NCI-H2227 (cell line): ENCODE results near the gene PKNOX2.

Experiments used
- DNase-seq: peaks from one replicate; lab custom pipeline; 2025; ENCODE audit not compliant: unreplicated experiment; lab: John Stamatoyannopoulos, UW

Gene PKNOX2

DNA sequence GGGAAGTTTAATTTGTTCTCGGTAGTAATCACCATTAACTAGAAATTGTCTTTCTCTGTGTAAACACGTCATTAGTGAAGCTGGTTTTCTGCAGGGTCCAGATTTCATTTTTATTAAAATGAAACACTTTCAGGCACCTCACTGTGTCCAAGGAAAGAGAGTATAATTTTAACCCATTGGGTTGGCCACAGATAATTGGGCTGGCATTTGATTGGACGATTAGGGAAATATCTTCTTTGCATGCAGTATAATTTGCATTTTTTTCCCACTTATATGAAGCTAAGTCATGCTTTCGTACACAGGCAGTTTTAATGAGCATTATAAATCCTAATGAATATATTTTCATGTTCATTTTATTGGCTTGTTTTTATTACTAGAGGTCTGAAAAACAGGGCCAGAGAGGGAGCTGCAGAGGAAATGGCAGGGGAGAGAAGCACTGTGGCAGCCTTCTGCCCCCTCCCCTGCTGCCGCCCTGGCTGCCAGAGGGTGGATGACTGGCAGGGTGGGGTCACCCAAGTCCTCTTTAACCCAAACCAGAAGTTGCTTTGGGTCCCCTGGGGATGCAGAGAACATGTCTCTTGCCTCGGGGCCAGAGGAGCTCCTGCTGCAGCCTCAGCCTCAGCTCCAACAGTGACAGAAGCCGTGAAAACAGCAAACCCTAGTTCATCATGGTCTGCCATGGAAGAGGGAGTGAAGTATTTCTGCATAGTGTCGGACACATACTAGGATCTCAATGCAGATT is 93.9 kb downstream of the PKNOX2 start:
- DNase-seq: no peak

DNA sequence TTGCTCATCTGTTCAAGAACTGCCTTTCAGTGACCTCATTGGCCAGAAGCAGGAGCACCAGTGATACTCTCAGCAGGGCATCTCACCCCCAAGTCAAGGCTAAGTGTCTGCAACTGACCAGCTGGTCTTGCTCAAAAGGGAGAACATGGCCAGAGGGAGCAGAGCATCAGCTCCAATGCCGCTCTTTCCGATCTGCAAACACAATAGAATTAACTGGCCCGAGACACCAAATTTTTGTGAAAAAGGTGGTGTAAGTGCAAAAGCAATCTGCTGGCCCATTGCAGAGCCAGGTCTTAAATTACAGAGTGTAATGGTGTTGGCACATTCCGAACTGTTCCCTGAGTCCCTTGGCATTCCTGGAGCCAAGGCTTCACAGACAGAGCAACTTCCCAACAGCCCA is 97.0 kb downstream of the PKNOX2 start:
- no peak for DNase-seq

DNA sequence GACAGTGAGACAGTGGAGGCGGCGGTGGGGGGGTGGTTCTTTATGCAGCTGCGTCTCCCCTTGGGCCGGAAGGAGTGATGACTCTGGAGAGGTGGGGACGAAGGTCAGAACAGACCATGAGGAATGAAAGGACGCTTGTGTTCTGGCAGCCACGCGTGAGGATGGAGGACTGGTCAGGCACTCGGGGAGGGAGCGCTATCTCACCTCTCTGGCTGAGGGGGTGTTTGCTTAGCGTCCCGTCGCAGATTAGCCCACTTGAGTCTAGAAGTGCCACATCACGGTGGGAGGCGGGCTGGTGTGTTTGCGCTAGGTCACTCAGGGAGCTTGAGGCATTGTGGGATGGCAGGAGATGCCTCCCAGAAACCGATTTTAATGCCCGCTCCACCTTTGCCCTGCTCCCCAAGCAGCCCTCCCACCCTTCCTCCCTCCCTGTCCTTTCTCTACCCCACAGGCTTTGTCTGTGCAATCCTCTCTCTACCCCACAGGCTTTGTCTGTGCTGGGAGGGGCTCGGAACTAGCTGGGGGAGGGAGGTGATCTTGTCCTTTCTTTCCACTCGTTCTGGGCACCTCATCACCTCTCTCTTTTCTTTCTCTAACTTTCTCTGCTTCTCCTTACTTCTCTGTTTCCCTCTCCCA is 97.8 kb downstream of the PKNOX2 start:
- DNase-seq: peak; percentile 19

DNA sequence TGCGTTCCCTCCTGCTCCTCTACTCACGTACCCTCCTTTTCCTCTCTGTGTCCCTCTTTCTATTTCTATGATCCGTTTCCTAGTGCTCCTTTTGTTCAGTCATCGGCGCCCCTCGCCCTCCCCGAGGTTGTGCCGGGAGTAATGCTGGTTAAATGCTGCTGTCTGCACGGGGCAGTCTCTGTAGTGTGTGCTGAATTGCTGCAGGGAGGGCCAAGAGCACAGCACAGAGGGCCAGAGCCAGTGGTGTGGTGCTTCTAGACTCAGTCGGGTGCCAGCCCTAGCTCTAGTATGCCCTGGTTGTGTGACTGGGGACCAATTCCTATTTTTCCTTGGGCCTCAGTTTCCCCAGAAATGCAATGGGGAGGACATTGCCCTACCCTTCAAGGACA is 98.3 kb downstream of the PKNOX2 start:
- DNase-seq: peak; percentile 28

DNA sequence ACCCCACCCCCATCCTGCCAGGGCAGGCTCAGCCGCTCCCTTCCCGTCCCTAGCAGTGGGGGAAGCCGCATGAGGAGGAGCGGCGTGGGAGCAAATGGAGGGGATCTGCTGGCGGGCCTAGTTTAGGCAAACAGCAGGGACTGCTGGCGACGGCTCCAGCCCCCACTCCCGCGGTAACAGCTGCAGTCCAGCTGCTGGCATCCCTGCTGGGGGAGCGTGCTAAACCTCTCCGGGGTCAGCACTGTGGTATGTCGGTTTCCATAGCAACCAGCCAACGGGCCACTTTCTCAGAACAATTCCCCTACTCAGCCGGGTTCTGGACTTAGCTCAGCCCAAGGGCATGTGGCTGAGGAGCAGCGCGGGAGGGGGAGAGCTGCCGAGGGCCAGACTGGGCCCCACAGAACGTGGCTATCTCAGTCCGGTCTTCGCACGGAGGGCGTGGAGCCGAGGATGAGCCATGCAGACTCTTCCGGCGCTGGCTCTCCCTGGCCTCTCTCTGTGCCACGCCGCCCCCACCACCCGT is 98.8 kb downstream of the PKNOX2 start:
- peak; percentile 87 for DNase-seq

DNA sequence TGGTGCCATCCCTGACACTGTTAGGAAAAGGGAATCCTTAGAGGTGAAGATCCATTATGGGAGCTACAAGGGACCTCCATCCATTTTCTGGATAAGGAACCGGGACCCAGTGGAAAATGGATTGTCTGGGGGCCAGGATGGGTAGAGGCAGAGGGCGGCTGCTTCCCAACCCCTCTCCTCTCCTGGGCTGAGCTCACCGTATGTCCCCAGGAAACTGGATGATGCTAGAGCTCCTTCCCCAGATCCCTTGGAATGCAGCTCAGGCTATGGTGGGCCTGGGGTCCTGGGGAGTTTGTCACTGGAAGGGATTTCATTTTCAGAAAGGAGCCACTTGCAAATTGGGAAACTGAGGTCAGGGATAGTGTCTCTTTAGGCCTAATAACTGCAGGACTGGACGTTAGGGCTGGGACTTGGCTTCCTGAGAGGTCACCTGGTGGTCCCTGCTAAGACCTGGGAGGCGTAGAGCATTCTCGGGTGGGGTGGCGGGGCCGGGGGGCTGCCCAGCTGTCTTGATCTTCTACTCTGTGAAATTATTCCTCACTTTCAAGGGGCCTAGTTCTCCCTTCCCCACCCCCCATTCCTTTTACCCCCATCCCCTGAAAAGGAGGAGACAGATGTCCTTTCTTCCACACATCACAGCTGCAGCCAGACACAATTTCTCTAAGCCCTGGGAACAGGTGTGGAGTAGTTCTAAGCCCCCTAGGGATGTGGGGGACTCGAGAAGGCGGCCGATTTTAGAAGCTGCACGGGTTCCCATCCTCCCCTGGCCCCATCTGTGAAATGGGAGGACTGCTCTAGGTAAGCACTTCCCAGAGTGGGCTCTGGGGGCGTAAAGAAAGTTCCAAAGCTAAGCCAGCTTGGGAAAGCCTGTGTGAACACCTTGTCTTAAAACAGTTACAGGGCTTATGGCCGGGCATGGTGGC is 99.8 kb downstream of the PKNOX2 start:
- no peak for DNase-seq

DNA sequence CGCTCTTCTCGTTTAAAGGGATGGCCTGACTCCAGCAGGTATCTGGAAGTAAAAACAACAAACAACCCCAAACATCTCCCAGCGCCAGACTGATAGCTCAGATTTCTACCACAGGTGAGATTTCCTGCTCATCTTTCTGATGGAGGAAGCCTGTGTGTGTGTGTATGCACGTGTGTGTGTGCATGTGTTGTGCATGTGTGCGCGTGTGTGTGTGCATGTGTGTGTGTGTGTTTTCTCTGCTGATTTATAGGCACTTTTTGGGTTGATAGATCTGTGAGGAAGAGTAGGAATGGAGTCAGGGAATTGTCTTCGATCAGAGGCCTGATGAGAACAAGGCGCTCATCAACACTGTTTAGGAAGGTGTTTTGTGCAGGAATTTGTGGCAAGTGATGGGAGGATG is 103.0 kb downstream of the PKNOX2 start:
- no peak for DNase-seq

DNA sequence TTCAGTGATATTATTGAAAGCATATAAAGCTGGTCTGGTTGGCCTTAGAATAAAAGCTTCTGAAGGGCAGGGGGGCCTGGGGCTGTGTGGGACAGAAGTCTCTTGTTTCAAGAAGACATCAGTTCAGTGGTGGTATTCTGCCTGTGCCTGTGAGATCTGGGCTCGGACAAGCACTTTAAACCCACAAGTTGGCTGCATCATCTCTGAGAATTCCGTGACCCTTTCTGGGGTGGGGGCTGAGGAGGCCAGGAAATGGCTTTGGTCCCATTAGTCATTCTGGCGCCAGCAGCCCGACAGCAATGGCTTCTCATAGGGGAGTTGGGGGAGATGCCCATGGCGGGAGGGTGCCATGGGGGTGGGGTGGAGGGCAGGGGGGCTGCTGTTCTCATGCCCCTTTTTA is 104.1 kb downstream of the PKNOX2 start:
- DNase-seq: no peak

DNA sequence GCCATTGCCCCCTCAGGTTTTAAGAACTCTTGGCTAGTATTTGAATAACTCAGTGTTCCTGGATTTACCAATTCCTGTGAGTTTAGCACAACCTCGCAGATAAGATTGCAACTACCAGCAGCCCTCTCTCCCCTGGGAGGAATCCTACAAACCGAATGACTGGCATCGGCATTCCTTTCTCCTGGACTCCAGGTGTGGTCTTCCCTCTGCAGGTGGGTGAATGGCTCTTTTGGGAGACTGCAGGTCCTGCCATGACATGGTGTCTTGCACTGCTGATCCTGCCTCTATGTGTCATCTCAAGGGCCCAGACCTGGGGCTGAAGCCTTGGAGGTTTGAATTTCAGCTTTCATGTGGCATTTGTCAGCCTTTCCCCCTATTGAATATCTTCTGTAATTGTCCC is 105.6 kb downstream of the PKNOX2 start:
- no peak for DNase-seq

DNA sequence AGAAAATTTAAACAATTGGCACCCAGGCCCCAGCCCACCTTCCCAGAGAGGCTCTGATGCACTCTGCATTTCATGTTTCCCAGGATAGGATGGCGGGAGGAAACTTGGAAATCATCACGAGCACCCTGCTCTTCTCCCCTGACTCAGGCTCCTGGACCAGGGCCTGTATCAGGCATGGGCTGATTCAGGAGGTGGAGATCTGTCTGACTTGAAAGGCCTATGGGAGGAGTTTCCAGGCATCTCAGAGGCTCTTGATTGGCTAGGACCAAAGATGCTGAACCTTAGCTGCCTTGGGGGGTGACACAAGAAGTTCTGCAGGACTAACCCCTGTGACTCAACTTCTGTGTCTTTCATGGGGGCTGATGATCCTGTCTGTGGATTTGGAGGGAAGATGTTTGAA is 106.2 kb downstream of the PKNOX2 start:
- peak; percentile 25 for DNase-seq

DNA sequence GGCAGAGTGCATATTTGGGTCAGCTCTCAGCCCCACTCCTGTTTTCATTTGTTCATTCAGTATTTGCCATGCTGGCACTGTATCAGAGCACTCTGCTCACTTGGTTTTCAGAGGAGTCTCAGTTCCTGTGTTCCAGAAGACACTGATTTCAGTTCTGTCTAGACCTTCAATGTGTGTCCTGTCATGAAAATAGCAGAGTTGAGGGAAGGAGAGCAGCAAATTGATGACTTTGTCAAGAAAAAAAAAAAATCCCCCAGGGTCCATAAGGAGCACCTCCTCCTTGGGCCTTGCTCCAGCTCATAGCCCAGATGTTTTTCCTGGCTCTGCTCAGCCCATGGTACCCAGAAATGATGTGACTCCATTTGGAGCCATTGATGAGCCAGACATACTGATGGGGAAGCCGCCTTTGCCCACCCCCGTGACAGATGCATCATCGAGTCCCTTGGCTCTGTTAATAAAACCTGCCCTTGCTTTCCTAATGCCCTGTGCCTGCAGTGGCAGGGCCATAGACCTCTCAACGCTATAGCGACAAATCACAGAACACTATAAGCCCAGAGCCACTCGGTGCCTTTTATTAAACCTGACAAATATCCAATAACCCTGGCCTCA is 107.0 kb downstream of the PKNOX2 start:
- no peak for DNase-seq

DNA sequence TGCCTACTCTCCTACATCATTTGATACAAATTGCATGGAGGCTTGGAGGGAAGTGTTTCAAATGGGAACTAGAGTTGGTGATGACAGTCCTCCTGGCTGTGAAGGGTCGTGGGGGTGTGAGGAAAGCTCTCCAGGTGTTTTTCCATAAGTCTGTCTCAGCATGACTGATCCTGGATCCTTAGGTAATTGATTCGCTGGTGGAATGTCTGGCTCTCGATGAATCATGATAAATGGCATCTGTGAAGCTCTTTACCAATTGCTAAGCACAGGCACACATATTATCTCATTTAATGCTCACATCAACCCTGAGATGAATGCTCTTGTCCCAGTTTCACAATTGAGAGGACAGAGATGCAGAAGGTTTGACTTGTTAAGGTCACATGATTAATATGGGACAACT is 107.5 kb downstream of the PKNOX2 start:
- no peak for DNase-seq

DNA sequence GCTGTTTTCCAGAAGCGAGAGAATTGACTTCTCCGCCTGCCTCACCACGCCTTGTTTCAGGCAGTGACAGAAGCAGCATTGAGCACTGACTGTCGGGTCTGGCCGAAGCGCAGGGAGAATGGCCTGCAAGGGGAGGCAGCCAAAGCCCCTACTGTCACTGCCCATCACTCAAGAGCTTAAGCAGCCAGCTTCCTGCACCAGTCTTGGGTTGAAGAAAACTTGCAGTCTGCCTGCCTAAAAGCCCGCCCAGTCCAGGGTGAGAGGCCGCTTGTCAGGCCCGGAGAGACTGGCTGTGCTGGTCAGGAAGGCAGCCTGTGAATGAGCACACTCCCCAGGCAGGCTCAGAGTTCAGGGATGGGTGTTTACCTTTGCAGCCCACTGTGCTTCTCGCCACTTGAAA is 108.3 kb downstream of the PKNOX2 start:
- DNase-seq: no peak

DNA sequence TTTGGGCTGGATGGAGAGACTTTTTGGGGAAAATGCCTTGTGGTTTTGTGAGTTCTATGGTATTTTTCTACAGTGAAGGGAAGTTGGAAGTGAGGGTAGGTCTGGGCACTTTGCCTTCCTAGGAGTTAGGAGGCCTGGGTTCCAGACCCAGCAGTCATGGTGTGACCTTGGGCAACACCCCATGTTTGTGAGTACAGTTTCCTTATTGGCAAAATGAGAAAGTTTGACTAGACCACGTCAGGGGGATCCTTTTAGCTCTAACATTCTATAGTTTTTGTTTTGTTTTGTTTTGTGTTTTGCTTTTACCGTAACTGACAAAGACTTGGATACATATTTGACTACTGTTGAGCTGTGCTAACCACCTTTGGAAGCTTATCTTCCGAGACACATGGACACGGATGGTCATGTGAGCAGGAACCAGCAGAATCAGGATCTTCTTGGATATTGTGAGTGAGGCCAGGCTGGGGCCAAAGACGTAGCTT is 109.0 kb downstream of the PKNOX2 start:
- no peak for DNase-seq

DNA sequence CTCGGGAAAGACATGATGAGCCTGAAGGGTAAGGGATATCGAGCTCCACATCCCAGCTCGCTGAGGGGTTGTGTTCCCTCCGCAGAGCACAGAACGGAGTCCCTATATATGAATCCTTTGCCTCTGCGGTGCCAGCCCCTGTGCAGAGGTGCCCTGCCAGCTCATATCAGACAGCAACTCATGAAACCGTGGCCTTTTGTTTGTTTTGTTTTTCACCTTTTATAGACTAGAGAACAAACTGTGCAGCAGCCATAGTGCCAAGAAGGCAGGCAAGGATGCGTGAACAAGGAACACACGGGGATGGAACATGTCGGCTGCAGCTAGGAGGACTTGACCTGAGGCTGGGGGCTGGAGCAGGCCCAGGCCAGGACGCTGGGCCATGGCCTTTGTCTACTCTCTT is 109.8 kb downstream of the PKNOX2 start:
- DNase-seq: no peak

DNA sequence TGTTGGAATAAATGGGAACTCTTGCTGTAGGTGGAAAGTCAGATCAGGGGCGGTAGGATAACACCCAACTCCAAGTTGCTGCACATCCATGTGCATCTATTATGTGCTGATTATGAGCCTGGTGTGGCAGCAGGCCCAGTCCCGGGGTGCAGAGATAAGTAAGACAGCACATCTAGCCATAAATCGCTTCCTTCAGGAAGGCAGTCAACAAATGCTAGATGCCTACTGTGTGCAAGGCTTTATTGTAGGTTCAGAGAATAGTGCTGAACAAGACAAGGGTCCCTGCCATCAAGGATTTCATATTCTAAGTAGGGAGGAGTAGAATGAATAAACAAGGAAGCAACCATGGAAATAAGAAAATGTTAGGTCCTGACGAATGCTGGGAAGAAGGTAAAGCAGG is 110.2 kb downstream of the PKNOX2 start:
- no peak for DNase-seq

DNA sequence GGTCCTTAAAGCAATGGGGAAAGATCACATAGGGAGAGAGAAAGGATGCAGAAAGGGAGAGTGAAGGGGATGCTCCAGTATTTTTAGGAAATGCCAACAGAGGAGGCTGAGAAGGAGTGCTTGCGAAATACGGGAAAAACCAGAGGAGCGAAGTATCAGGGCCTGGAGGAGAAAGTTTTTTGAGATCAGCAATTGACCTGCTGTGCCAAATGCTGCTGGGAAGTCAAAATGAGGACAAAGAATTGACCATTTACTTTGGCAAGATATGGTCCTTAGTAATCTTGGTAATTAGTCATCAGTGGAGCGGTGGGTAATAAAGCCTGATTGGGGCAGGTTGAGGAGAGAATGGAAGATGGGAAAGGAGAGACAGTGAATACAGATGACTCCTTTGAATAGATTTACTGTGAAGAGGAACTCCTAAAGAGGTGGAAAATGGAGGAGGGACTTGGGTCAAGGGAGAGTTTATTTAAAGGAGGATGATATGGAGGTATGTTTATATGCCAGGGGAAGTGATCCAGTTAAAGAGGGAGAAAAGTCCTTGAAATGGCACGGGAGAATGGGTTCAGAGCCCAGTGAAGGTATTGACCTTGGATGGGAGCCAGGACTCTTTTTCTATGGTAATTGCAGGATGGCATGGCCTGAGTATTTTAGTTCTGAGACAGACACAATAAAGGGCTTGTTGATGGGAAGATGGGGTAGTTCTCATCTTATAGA is 111.5 kb downstream of the PKNOX2 start:
- peak; percentile 59 for DNase-seq

DNA sequence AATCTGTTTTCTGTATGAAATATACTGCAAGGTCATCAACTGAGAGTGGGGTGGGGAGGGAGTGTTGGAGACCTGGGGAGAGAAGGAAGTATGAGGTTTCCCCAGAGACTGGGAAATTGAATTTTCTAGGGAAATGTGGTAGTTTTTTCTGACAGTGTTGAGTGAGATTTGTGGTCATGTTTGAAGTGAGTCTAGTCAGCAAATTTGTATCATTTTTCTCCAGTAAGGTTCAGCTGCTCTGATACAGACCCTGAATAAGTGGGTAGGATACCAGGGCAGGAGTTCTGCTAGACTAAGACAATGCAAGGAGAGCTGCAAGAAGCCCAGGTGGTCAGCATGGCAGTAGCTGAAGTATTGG is 112.0 kb downstream of the PKNOX2 start:
- DNase-seq: no peak

DNA sequence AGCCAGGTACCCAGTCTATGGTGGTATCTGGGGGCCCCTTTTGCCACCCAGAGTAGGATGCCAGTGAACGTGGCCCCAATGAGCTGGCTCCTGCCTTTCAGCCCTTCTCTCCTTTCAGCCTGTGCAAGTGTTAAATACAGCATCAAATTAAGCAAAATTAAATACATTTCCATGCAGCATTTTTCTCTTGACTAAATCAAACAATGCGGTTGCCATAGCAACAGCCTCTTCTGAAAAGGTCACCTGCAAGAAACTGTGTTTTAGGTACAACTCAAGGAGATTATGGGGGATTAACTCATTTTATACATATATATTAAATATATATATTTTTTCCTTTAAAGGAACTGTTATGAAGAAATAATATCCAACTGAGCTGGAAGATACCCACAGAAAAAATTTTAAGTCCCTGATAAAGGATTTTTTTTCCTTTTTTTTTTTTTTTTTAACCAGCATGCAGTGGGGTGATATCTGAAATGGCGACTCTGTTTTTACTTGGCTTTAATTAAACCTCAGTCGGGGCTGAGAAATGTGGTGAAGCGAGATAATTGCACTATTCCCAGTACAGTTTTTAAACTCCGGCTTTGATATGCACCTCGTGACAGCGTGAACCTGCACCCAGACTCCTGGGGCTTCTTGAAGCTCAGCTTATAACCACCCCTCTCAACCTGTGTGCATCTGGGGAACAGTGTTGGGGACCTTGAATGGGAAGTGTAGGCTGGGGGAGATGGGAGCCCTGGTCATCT is 115.3 kb downstream of the PKNOX2 start:
- peak; percentile 11 for DNase-seq

DNA sequence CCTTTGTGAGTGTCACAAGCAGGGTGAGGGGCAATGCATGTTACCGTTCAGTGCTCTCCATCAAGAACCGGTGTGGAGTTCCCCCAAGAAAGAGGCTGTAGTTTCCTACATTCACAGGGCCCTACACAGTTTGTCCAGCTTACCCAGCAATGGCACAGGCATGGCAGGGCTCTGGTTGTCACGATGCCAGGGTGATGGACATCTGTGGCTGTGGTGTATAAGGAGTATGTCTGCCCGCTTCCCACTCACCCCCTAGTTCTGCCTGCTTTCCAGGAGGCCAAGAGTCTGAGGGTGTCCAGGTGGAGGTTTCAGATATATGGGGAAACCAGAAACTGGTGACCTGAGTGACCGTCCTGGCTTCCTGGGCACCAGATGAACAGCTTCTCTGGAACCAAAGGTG is 116.1 kb downstream of the PKNOX2 start:
- no peak for DNase-seq
